T-helper 2 cell treated with Interferon-gamma antibody and Interleukin-4, amounts not matched to agents 100 ng/mL and 5 ng/mL, for 36 hours (primary cell): ENCODE measurements around the gene SVOPL. TPM values are rescaled to one million over a fixed set of nuclear protein-coding genes. Genes with fewer than 3 reads are reported as not detected.
"Not testable (repeated sequence)": the region's sequence is repeated elsewhere in the genome, so short reads cannot be mapped to it uniquely, and the experiment has no call there.

Source experiments
- intact Hi-C: fragments of 100-400 bp; cut with micrococcal nuclease; formaldehyde crosslinking; loops from one replicate; pipeline ENCODE4 v1.15.1; 2023
- total RNA-seq: library from RNA; stranded (reverse); gene quantifications from 2 replicates; pipeline ENCODE4 v1.2.3, GENCODE V29; 2022

Gene SVOPL, protein sequence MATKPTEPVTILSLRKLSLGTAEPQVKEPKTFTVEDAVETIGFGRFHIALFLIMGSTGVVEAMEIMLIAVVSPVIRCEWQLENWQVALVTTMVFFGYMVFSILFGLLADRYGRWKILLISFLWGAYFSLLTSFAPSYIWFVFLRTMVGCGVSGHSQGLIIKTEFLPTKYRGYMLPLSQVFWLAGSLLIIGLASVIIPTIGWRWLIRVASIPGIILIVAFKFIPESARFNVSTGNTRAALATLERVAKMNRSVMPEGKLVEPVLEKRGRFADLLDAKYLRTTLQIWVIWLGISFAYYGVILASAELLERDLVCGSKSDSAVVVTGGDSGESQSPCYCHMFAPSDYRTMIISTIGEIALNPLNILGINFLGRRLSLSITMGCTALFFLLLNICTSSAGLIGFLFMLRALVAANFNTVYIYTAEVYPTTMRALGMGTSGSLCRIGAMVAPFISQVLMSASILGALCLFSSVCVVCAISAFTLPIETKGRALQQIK
- 1.0 and 1.2 TPM in 2 replicates for total RNA-seq

DNA sequence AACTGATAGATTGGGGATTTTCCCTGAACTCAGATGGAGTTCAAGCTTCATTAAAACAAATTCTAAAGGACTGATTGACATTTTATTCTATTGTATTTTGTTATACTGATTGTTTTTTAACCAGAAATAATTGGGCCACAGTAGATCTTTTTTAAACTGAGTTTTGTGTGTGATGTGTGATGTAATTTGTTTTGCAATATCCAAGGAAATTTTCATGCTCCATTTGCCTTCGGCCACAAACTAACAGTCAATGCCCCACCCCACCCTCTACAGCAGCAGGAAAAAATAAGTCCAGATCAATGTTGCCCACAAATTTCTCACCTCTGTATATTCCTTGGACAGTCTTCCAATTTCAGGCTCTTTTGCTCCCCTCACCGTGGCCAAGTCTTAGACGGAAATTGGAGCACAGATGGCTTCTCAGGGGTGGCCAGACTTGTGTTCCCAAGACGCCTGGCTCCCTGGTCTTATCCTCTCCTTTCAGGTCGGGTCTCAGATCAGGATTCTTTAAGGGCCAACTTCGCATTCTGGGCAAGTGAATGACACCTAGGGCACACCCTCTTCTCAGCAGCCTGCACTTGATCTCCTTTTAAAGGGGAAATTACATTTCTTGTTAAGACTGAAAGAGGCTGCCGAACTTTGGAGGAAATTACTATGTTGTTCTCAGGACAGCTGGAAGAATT, at the start of gene SVOPL:
Gene SVOPL (minus strand): TSS at position 506 of the 680 bp plus-strand sequence. CDS start 22,317 bp downstream, outside the sequence.
- intact Hi-C loops = no loop called here

DNA sequence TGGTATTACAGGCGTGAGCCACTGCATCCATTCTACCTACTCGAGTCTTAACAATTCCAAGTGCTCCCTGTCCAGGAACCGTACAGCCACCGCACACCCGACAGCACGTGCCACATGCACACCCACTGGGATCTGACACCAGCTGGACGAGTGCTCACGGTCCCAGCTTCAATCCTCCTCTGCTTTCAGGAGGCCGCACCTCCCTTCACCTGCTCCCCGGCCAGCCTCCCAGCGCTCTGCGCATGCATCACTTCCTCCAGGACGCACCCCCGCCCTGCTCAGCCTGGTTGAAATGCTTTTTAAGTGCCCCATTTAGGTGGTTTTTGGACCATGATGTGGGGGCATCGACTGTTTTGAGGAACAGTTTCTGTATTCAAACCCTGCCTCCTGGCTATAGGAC, 49.3 kb upstream of the SVOPL start:
- intact Hi-C loops = loop anchor here (5.0 kb wide), 4 partner anchors 62 to 588 kb away; partner anchors contain the start of gene ZC3HAV1

DNA sequence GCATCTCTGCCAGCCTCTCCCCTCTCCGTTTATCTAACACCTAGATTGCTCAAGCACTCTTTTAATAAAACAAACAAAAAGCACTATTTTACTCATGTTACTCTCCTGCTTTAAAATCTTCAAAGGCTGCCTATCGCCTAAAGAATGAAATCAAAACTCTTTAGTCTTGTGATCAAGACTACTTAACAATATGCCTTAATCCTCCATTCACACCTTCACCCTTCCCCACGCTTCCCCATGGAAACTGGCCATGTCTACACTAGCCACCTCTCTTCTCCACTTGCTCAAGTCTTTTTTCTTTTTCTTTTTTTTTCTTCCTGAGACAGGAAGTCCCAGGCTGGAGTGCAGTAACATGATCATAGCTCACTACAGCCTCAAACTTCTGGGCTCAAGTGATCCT, 48.8 kb upstream of the SVOPL start:
- intact Hi-C loops = loop anchor here (5.0 kb wide), 4 partner anchors 62 to 588 kb away; partner anchors contain the start of gene ZC3HAV1

DNA sequence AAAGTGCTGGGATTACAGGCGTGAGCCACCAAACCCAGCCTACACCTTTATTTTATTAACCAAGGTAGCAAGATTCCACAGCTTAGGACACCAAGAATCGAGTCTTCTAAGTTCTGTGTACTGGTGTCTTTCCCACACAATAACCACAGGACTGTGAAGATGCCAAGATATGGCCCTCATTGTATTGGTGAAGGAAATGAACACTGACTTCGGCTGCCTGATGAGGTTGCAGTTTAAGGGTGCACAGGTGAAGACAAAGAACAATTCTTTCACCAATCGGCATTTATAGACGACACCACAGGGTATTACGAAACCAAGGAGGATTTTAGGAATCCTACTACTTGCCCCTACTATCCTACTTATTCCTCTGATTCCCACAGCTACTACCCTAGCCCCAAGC, 47.5 kb upstream of the SVOPL start:
- intact Hi-C loops = no loop called here

DNA sequence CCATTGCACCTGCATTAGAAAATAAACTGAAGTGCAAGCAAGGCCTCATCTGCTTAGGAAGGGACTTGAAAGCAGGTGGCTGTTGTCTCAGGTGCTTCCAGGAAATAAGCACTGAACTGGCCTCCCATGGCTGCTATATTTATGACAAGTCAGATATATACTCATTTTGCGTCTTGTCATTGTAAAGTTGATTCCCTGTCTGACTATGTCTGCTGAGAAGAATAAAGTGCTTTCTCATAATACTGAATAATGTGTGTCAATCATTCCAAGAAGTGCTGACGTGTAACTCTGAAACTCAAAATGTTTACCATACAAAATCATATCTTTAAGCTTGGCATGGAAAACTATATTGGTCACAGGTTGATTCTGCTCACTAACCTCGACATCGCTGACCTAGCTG, 44.9 kb upstream of the SVOPL start:
- intact Hi-C loops = no loop called here

DNA sequence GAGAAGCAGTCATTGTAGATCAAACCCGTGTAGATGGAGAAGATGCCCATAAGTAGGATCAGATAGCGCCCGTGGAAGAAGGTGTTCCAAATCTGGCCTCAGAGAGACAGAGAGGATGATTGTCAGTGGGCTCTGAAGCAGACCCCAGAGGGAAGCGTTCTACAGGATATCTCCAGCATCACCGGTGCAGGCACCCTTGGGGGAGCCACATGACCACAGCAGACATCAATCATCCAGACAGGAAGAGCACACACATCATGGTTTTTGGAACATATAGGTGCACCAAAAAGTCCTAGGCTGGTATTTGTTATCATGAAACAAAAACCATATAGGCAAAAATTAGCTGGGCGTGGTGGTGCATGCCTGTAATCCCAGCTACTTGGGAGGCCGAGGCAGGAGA, 44.0 kb upstream of the SVOPL start:
- intact Hi-C loops = no loop called here

DNA sequence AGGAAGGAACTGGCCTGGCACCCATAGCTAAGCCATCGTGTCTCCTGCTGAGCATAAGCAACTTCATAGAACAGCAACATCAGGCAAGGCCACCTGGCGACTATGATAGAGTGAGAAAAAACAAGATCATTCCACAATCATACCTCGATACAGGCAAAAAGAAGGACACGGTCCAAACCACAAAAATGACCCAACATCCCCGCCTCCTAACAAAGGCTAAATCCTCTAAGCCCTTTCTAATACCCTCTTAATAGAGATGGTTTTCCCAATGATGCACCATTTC, 40.2 kb upstream of the SVOPL start:
- intact Hi-C loops = no loop called here

DNA sequence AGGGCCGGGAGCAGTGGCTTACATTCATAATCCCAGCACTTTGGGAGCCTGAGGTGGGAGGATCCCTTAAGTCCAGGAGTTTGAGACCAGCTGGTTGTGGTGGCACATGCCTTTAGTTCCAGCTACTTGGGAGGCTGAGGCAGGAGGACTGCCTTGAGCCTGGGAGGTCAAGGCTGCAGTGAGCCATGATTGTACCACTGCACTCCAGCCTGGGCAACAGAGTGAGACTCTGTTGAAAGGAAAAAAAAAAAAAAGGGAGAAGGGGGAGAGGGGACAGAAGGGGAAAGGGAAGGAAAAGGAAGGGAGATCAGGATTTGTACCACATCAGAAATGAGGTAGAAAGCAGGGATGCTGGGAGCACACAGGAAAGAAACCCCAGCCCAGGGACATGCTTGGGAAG, 38.7 kb upstream of the SVOPL start:
- intact Hi-C loops = loop anchor here (2.0 to 5.0 kb wide), 4 partner anchors 198 to 738 kb away; partner anchors contain the start of genes CREB3L2 and TRIM24

DNA sequence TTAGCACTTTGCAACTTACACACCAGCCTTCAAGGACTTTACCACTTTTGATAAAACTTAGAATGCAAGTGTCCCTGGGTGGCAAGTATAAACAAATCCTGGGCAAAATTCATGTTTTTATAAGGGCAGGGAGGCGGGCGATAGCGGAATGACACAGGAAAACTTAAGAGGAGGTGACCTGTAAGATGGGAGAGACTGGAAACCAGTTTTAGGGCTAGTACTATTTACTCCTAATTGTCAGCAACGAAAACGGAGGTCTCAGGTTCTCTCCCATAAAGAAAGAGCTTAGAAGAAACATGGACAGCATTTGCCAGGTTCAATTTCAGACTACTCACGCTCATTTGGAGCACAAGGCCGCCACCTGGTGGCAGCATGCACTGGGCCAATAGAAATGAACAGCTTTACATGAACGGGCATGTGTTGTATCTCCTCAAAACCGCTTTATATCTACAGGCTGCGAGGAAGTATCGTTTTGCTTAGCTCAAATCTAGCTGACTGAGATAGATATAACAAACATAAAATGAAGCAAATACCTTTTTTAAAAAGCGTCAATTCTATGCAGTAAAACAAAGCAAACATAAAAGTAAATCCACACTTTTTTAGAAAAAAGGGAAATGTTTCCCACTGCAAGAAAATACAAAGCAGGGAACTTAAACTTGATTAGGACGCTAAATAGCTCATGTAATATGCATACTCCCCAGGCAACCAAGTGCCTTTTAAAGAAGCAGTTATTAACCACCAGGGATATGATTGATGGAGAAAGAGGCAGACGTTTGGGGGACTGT, 37.6 kb upstream of the SVOPL start:
- intact Hi-C loops = loop anchor here (1.0 to 5.0 kb wide), 9 partner anchors 128 to 839 kb away; partner anchors contain the start of genes CREB3L2 and TRIM24

DNA sequence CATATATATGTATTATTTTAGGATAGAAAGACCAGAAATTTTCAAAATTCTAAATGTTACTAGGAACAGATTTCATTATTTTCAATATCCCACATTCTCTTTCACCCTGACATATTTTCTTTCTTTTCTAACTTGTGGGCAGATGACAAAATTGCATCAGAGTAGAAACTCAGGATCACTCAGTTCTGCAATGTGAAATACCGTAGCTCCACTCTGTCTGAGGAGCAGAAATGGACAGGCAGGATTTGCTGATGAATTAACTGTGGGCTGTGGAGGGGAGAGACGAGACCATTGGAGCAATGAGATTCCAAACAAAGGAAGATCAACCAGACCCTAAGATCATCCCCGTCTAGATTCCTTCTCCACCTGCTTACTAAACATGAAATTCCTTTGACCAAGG, 37.0 kb upstream of the SVOPL start:
- intact Hi-C loops = loop anchor here (1.0 to 5.0 kb wide), 9 partner anchors 128 to 839 kb away; partner anchors contain the start of genes CREB3L2 and TRIM24

DNA sequence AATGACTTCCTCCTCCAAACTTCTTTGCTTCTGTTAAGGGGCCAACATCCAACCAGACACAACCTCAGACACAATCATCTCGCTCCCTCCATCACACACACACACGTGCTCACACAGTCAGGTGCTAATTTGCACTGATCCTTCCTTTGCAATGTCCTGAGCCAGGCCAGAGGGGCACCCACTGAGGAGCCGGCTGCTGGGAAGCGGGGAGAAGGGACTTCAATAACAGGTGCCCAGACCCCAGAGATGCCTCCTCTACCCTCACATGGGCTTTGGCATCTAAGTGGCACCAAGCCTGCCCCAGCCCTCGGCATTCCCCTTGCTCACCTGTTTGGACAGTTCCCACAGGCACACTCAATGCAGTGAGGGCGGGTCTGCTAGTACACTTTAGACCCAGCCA, 34.2 kb upstream of the SVOPL start:
- intact Hi-C loops = loop anchor here (5.0 kb wide), 3 partner anchors 193 to 733 kb away; partner anchors contain the start of gene CREB3L2

DNA sequence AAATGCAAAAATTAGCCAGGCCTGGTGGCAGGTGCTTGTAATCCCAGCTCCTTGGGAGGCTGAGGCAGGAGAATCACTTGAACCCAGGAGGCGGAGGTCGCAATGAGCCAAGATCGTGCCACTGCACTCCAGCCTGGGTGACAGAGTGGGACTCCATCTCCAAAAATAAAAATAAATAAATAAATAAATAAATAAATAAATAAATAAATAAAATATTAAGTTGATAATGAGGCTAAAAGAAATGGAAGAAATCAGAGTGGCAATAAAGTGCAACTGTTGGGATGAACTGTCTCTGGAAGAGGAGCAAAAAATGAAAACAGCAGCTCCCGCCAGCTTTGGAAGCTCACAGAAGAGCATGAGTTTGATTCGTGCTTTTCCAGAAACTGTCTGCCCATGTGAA, 30.6 kb upstream of the SVOPL start:
- intact Hi-C loops = not testable (repeated sequence)

DNA sequence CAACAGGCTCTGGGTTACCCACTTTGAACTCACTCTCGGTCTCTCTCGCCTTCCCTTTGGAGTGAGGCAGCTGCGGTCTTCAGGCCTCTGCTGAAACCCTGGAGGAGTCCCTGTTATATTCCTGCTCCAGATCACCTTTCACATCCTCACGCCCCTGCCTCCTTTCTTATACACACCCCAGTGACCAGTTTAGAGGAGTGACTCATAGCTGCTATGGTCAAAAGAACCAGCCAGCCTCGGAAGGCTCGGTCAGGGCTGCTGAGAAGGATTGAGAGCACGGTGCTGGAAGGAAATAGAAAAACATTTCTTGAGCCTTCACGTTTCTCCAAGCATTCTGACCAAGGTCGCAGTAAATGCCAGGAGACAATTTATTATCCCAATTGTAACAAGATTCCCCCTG, 28.3 kb upstream of the SVOPL start:
- intact Hi-C loops = no loop called here

DNA sequence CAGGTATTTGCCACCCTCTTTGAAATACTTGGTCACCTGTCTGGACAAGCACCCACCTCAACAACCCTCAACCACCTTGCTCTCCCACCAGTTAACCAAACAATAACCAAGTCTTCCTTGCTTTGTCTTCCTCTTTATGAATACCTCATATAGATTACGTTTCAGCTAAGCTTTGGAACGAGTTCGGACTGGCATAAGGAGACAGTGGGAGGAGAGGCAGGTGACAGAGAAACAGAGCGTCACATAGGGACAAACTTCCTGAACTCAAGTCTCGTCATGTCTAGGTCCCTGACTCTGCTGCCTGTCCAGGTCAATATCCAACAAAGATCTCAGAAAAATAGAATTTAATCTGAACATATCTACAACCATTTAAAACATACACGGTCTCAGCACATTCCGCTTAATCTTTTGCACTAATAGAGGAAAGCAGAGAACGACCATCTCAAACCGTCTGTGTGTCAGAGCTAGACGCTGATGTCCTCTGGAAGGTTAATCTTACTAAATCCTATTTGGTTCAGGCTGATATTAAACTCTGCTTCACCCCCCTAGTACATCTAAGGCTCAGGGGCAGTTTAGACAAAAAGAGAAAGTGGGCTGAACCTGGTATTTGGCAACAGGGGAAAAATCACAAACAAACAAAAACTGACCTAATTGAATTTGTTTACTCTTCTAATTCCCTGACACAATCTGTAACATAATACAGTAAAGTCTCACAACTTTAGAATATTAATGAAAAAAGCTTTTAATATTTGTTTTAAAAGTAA, 26.4 kb upstream of the SVOPL start:
- intact Hi-C loops = no loop called here

DNA sequence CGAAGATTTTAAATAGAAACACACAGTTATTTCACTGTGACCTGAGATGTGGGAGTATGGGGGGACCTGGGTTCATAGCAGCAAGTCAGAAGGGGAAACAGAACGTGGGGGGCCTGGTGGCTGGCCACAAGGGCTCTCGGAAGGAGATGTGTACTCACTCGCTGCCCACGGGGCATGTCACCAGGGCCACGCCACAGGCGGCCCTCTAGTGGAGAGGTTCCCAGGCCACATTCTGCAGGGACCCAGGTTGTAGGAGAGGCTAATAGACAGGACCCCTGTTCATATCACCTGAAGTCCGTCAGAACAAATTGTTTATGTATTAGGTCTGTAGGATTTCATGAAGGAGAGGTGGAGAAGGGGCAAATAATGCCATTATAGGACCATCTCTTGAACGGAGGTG, 25.1 kb upstream of the SVOPL start:
- intact Hi-C loops = no loop called here

DNA sequence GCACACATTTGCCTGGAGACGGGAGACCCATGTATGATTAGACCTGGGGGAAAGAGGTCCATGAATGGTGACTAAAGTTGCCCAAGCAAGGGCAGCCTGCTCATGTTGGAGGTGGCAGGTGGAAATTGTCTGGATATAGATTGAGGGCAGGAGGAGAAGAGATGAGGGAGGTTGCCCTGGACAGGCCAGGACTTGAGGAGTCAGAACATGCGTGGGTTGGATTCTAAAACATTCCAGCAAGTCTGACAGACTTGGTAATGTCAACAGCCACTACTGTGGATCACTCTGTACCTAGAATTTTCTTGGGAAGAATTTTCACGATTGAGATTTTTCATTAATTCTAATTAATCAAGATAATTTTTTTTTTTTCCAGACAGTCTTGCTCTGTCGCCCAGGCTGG, 19.1 kb upstream of the SVOPL start:
- intact Hi-C loops = no loop called here

DNA sequence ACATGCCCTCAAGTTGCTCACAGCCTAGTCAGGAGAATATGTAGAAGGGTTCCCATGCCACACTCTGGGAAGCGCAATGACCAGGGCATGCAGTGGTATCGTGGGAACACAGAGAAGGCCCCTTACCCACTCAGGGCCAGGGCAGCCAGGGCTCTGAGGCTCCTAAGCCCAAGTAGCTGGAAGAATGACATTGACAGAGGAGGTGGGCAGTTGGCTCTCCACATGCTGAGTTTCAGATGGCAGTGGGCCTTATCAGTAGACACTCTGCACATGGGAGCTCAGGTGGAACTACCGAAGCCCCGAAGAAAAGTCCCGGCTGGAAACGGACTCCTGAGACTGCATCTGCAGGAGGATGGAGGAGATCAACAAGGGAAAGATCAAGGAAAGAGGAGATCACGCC, 15.7 kb upstream of the SVOPL start:
- intact Hi-C loops = no loop called here

DNA sequence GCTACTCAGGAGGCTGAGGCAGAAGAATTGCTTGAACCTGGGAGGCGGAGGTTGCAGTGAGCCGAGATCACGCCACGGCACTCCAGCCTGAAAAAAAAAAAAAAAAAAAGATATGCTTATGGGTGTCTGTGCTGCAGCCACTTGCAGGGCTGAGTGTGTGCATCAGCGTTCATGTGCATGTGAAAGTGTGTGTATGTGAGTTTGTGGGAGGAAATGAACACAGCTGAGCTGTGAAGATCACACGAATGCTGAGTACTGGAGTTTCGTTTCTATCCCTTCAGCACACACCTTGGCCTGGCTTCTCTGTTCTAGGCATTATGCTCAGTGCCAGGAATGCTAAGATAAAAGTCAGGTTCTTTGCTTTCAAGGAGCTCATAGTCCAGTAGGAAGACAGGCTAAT, 12.0 kb upstream of the SVOPL start:
- intact Hi-C loops = no loop called here

DNA sequence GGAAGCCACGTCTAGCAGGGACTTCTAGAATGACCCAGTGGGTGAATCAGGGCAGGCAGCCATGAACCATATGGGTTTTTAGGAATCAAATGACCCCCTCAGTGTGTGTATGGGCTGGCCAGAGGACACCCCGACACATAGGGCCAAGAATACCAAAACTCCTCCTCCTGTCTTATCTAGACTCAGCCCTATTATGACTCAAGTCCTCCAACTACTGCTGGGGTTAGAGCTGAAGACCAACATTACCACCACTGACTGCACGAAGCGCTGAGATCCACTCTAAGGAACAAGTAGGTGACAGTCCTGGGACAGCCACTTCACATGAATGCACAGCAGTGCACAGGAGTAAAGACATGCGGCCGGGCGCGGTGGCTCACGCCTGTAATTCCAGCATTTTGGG, 11.5 kb upstream of the SVOPL start:
- intact Hi-C loops = no loop called here

DNA sequence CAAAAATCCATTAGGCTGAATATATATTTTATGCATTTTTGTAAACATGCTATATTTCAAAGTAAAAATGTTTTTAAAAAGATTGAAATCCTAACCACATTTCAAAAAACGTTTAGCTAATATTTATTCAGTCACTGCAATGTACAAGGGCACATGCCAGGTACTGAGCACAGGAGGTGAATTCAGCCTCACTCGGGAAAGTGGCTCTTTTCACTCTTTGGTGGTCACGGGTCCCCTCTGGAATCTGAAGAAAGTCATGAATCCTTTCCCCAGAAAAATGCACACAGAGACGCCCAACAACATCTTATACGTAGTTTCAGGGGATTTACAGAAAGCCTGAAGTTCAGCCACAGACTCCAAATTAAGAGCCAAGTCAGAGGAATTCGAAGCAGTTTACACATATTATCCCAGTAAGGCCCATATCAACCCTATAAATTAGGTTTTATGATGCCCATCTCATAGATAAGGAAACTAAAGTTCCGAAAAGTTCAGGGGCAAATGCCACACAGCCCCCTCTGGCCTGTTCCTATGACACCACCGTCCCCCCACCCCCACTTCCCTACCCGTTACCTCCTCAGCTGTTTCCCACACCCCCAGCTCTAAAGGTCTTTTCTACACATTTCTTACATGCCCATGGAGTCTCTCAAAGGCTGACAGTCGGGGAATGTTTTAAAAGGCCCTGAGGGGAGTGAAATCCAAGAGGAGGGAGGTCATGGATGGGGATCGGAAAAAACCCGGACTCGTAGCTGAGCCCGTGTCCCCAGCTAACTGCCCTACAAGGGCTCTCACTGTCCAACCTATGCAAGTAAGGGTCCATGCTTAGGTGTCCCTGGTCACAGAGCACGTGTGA, 9.6 kb upstream of the SVOPL start:
- intact Hi-C loops = no loop called here
